Progenitor cell of endocrine pancreas (in vitro differentiated cells): ENCODE data around the gene KBTBD4. TPM values are rescaled to one million over a fixed set of nuclear protein-coding genes. Genes with fewer than 3 reads are reported as not detected.

Source experiments
- DNase-seq: peaks from one replicate; pipeline ENCODE4 v3.0.0; 2021; ENCODE audit warnings: low spot score; ENCODE audit not compliant: unreplicated experiment
- H3K27ac Mint-ChIP-seq: 2 replicates; pipeline ENCODE4 v1.8.0; 2021; ENCODE audit warnings: mild to moderate bottlenecking, moderate library complexity, mixed read lengths
- H3K27me3 Mint-ChIP-seq: 2 replicates; pipeline ENCODE4 v1.8.0; 2021; ENCODE audit warnings: mixed read lengths
- H3K36me3 Mint-ChIP-seq: 2 replicates; pipeline ENCODE4 v1.8.0; 2022; ENCODE audit warnings: mixed read lengths; ENCODE audit not compliant: insufficient read depth
- H3K4me1 Mint-ChIP-seq: 2 replicates; pipeline ENCODE4 v1.8.0; 2021; ENCODE audit warnings: low read depth, mixed read lengths
- H3K4me3 Mint-ChIP-seq: 2 replicates; pipeline ENCODE4 v1.8.0; 2021; ENCODE audit warnings: low read depth, mild to moderate bottlenecking, moderate library complexity, mixed read lengths
- H3K9me3 Mint-ChIP-seq: 2 replicates; pipeline ENCODE4 v1.8.0; 2021; ENCODE audit warnings: low read depth, mixed read lengths
- CTCF ChIP-seq: fragments of 200-600 bp; sonication (generic); IDR thresholded peaks from one replicate; pipeline ENCODE4 v1.5.0; 2021; ENCODE audit warnings: antibody characterized with exemption, mild to moderate bottlenecking; ENCODE audit not compliant: unreplicated experiment
- total RNA-seq: library from RNA; stranded (reverse); gene quantifications from 2 replicates; pipeline ENCODE4 v1.2.1, GENCODE V29; 2021

Gene KBTBD4
- total RNA-seq, 1 donor from 2014 or later = 18.1 TPM

GRCh38 chr11:47539681-47540039 lies 39.1 kb downstream of the KBTBD4 start:
- no peaks in the 10 kb centered on the region for H3K9me3 Mint-ChIP-seq
- H3K4me3 Mint-ChIP-seq = no peak overlapping the region
- no peak for DNase-seq
- peaks cover 13% of the 10 kb centered on the region for H3K4me1 Mint-ChIP-seq
- TF ChIP-seq CTCF = no peak
- H3K27ac Mint-ChIP-seq = peak overlapping the region; percentile 43
- peaks cover 5% of the 10 kb centered on the region for H3K36me3 Mint-ChIP-seq
- no peaks in the 10 kb centered on the region for H3K27me3 Mint-ChIP-seq

GRCh38 chr11:47538741-47539565 lies 39.8 kb downstream of the KBTBD4 start:
- Mint-ChIP-seq H3K27ac (peak overlapping the region; percentile 43), H3K4me1 (peaks cover 13% of the 10 kb centered on the region), H3K9me3 (no peaks in the 10 kb centered on the region), H3K27me3 (no peaks in the 10 kb centered on the region), H3K36me3 (peaks cover 5% of the 10 kb centered on the region), H3K4me3 (no peak overlapping the region)
- TF ChIP-seq CTCF = no peak
- DNase-seq = no peak

GRCh38 chr11:47536915-47537314 lies 41.9 kb downstream of the KBTBD4 start:
- no peaks in the 10 kb centered on the region for H3K27me3 Mint-ChIP-seq
- no peak overlapping the region for H3K4me3 Mint-ChIP-seq

GRCh38 chr11:47534704-47535251 lies 44.0 kb downstream of the KBTBD4 start:
- Mint-ChIP-seq H3K27me3 (no peaks in the 10 kb centered on the region), H3K4me1 (peaks cover 12% of the 10 kb centered on the region), H3K4me3 (no peak overlapping the region), H3K36me3 (peaks cover 4% of the 10 kb centered on the region), H3K27ac (peak overlapping the region; percentile 49), H3K9me3 (no peaks in the 10 kb centered on the region)
- TF ChIP-seq CTCF = no peak
- no peak for DNase-seq

More at GRCh38 chr11:47536915-47537314, 41.9 kb downstream of the KBTBD4 start:
- Mint-ChIP-seq H3K4me1 (peaks cover 20% of the 10 kb centered on the region), H3K9me3 (no peaks in the 10 kb centered on the region), H3K27ac (no peak overlapping the region), H3K36me3 (peaks cover 5% of the 10 kb centered on the region)
- no peak for DNase-seq
- no peak for TF ChIP-seq CTCF

- Mint-ChIP-seq H3K9me3 (no peaks in the 10 kb centered on the region), H3K36me3 (peaks cover 4% of the 10 kb centered on the region), H3K27ac (no peak overlapping the region), H3K4me1 (peaks cover 11% of the 10 kb centered on the region), H3K4me3 (no peak overlapping the region), H3K27me3 (no peaks in the 10 kb centered on the region)
- DNase-seq = no peak
- no peak for TF ChIP-seq CTCF
These were observed 45.0 kb downstream of the KBTBD4 start for GRCh38 chr11:47533690-47534151.
